Sigmoid colon (tissue), 7 donors: ENCODE data around the gene TRERF1. TPM values are rescaled to one million over a fixed set of nuclear protein-coding genes. Genes with fewer than 3 reads are reported as not detected.

ENCODE experiments used
- DNase-seq: peaks from one replicate; pipeline ENCODE4 v3.0.0-alpha.2; 2019
- H3K27ac ChIP-seq, 4 donors: fragments of 200-600 bp; sonication (generic); one replicate each; pipeline ENCODE4 v1.5.1; 2016 to 2019; ENCODE audit warnings: mild to moderate bottlenecking in 1 of 4
- H3K27me3 ChIP-seq, 3 donors: fragments of 200-600 bp; sonication (generic); one replicate each; pipeline ENCODE4 v1.5.1; 2019; ENCODE audit warnings: mild to moderate bottlenecking in 1 of 3
- H3K36me3 ChIP-seq, 4 donors: fragments of 200-600 bp; sonication (generic); one replicate each; pipeline ENCODE4 v1.5.1; 2016 to 2019
- H3K4me1 ChIP-seq, 4 donors: fragments of 200-600 bp; sonication (generic); one replicate each; pipeline ENCODE4 v1.5.1; 2017 to 2019
- H3K4me3 ChIP-seq, 4 donors: fragments of 200-600 bp; sonication (generic); one replicate each; pipeline ENCODE4 v1.5.1; 2017 to 2019; ENCODE audit warnings: mild to moderate bottlenecking in 2 of 4, moderate library complexity in 1 of 4
- H3K9me3 ChIP-seq, 4 donors: fragments of 200-600 bp in 3 of 4; sonication (generic) in 3 of 4; one replicate each; pipeline versions ENCODE4 v1.5.1 to v1.6.1; 2013 to 2019
- EP300 ChIP-seq, 4 donors: sonication (generic); formaldehyde crosslinking; IDR thresholded peaks; one replicate each; pipeline ENCODE4 v1.6.1; 2017; ENCODE audit warnings: antibody characterized with exemption in 4 of 4
- POLR2A ChIP-seq, 2 donors: fragments of 450-650 bp; IDR thresholded peaks; one replicate each; pipeline ENCODE4 v1.6.1; 2016; ENCODE audit warnings: antibody characterized with exemption in 2 of 2, mild to moderate bottlenecking in 2 of 2, moderate library complexity in 2 of 2
- POLR2AphosphoS5 ChIP-seq, 4 donors: sonication (generic); formaldehyde crosslinking; IDR thresholded peaks; one replicate each; pipeline ENCODE4 v1.6.1; 2017; ENCODE audit warnings: antibody characterized with exemption in 4 of 4
- WGBS, 2 donors: extraction: QIAGEN DNeasy Blood & Tissue Kit; methylation state at CpG; one replicate each; pipeline ENCODE4 v1.1.7; 2013; 5-methylcytosine and 5-hydroxymethylcytosine counted together
- intact Hi-C: fragments of 100-400 bp; cut with DNase I; formaldehyde crosslinking; loops from one replicate; pipeline ENCODE4 v1.15.1; 2023
- polyA plus RNA-seq, 3 donors: library from polyadenylated mRNA; stranded (reverse); fragments of 200-250 nt; gene quantifications; one replicate each; pipeline ENCODE4 v1.2.3, GENCODE V29; 2013
- total RNA-seq, 4 donors: library from RNA; depleted of rRNA; stranded (reverse); fragments of >200 nt; gene quantifications; one replicate each; pipeline ENCODE4 v1.1.0, GENCODE V29; 2016
- TF ChIP-seq, protein P1 (sequence below), 4 experiments: fragments of 450-650 bp in 3 of 4; fragments of 200-600 bp in 1 of 4; IDR thresholded peaks; one replicate each; pipeline ENCODE4 v1.5.1; 2016 to 2019; ENCODE audit warnings: antibody characterized with exemption in 4 of 4, mild to moderate bottlenecking in 3 of 4, moderate library complexity in 2 of 4
- donor health status: healthy with polysubstance abuse.
- donor health status: Bipolar disorder and iron deficiency.
- donor health status: healthy.

Gene TRERF1
- total and polyA plus RNA-seq, 7 donors: 0.46 to 10.5 (median 4.6) TPM

DNA sequence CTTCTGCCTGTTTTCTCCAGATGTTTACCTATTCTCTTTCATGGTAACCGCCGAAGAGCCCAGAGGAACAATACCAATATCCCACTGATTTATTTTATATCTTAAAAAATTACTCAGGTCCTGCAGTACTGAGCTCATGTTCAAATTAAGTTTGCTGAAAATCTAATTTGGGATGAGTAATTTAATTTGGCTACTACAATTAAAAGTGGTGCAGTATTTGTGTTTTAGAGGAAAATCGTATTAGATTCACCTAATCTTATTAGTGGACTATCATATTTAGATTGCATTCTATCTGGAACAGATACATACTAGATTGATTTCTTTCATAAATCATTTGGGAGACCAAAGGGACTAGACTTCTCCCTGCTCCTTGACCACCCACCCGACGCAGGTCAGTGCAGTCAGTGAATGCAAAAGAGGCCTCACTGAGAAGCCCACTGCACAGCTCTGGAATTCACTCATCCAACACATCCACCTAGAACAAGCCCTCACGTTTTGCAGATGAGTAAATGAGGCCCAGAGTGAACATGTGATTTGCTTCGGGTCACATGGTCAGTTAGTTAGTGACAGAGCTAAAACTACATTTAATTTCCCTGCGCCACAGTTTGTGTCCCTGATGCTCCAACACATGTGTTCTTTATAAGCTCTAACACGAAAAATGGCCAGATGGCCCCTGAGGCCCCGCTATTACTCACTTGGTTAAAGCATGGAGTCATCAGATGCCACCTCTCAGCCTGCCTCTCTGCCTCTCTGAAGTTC, 101.8 kb downstream of the TRERF1 start:
- no peaks in the 10 kb centered on the region for H3K27me3 ChIP-seq
- no peaks in the 10 kb centered on the region for H3K9me3 ChIP-seq
- H3K36me3 ChIP-seq: no peaks in the 10 kb centered on the region
- H3K27ac ChIP-seq: no peak overlapping the region
- no peak overlapping the region for H3K4me3 ChIP-seq
- no peaks in the 10 kb centered on the region for H3K4me1 ChIP-seq
- 93 to 94% methylated on average over 10 of the region's 10 CpGs for WGBS, 2 donors
- intact Hi-C loops: no loop called here
- TF ChIP-seq POLR2A (IDR thresholded peaks at IDR 0.05) (no peak), POLR2AphosphoS5 (IDR thresholded peaks at IDR 0.05) (no peak), EP300 (IDR thresholded peaks at IDR 0.05) (no peak)
- TF ChIP-seq, protein P1, sequence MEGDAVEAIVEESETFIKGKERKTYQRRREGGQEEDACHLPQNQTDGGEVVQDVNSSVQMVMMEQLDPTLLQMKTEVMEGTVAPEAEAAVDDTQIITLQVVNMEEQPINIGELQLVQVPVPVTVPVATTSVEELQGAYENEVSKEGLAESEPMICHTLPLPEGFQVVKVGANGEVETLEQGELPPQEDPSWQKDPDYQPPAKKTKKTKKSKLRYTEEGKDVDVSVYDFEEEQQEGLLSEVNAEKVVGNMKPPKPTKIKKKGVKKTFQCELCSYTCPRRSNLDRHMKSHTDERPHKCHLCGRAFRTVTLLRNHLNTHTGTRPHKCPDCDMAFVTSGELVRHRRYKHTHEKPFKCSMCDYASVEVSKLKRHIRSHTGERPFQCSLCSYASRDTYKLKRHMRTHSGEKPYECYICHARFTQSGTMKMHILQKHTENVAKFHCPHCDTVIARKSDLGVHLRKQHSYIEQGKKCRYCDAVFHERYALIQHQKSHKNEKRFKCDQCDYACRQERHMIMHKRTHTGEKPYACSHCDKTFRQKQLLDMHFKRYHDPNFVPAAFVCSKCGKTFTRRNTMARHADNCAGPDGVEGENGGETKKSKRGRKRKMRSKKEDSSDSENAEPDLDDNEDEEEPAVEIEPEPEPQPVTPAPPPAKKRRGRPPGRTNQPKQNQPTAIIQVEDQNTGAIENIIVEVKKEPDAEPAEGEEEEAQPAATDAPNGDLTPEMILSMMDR (IDR thresholded peaks at IDR 0.05): no peak
- no peak for DNase-seq

- no peaks in the 10 kb centered on the region for H3K9me3 ChIP-seq
- no peaks in the 10 kb centered on the region for H3K36me3 ChIP-seq
- TF ChIP-seq POLR2A (IDR thresholded peaks at IDR 0.05) (no peak), EP300 (IDR thresholded peaks at IDR 0.05) (no peak), POLR2AphosphoS5 (IDR thresholded peaks at IDR 0.05) (no peak)
- TF ChIP-seq, protein P1 (IDR thresholded peaks at IDR 0.05): no peak
- intact Hi-C loops: no loop called here
- WGBS, 2 donors: 87 to 94% methylated on average over 7 of the region's 7 CpGs
- no peak overlapping the region for H3K4me3 ChIP-seq
- H3K27me3 ChIP-seq: no peaks in the 10 kb centered on the region
- H3K27ac ChIP-seq: no peak overlapping the region
- H3K4me1 ChIP-seq: no peaks in the 10 kb centered on the region
- no peak for DNase-seq
Observed at GRCh38 chr6:42347456-42347855, 104.3 kb downstream of the TRERF1 start.

GRCh38 chr6:42345696-42346416, 105.9 kb downstream of the TRERF1 start:
- Histone ChIP-seq H3K9me3 (no peaks in the 10 kb centered on the region), H3K27me3 (no peaks in the 10 kb centered on the region), H3K36me3 (no peaks in the 10 kb centered on the region), H3K4me1 (no peaks in the 10 kb centered on the region), H3K4me3 (no peak overlapping the region), H3K27ac (no peak overlapping the region)
- no peak for DNase-seq
- TF ChIP-seq, protein P1 (IDR thresholded peaks at IDR 0.05): no peak
- no peak for TF ChIP-seq POLR2A (IDR thresholded peaks at IDR 0.05)
- no peak for TF ChIP-seq EP300 (IDR thresholded peaks at IDR 0.05)
- WGBS, 2 donors: 82 to 84% methylated on average over 8 of the region's 8 CpGs
- intact Hi-C loops: no loop called here

DNA sequence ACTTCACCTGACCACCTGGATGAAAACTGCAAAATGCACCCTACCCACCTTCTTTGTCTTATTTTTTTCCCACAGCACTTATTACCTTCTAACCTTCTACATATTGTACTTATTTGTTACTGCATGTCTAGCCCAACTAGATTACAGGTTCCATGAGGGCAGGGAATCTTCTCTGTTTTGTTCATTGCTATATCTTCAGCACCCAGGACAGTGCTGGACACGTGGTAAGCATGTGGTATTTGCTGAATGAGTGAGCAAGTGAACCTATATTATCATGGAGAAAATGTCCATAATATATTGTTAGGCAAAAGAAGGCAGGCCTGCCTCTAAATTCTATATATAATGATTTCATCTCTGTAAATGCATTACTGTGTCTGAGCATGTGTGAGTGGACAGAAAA, 107.0 kb downstream of the TRERF1 start:
- no peaks in the 10 kb centered on the region for H3K9me3 ChIP-seq

More for the DNA sequence above, 107.0 kb downstream of the TRERF1 start:
- no peaks in the 10 kb centered on the region for H3K36me3 ChIP-seq
- WGBS, 2 donors: 67 to 84% methylated on average over 1 of the region's 1 CpG
- no peaks in the 10 kb centered on the region for H3K27me3 ChIP-seq
- H3K4me3 ChIP-seq: no peak overlapping the region
- H3K4me1 ChIP-seq: no peaks in the 10 kb centered on the region
- intact Hi-C loops: no loop called here
- no peak for DNase-seq
- no peak overlapping the region for H3K27ac ChIP-seq
- no peak for TF ChIP-seq EP300 (IDR thresholded peaks at IDR 0.05)
- TF ChIP-seq, protein P1 (IDR thresholded peaks at IDR 0.05): no peak
- TF ChIP-seq POLR2A (IDR thresholded peaks at IDR 0.05): no peak
- no peak for TF ChIP-seq POLR2AphosphoS5 (IDR thresholded peaks at IDR 0.05)
